Fibroblast of pulmonary artery (primary cell): ENCODE data around the gene DNAH9.

Experiments used
- DNase-seq: peaks from one replicate; pipeline ENCODE4 v3.0.0-alpha.2; 2010; ENCODE audit warnings: low read depth
- H3K4me3 ChIP-seq: replicated peaks from 2 replicates; pipeline ENCODE4 v1.5.1; 2011; ENCODE audit warnings: low read depth, mild to moderate bottlenecking, control low read depth, low read length, moderate library complexity
- TF ChIP-seq, protein P1 (sequence below): IDR thresholded peaks from 2 replicates; pipeline ENCODE4 v1.5.1; 2011; ENCODE audit warnings: mild to moderate bottlenecking, control low read depth, low read length, inconsistent platforms; ENCODE audit errors: missing control alignments

DNAH9 gene

GRCh38 chr17:11990363-11990983, 392.2 kb downstream of the DNAH9 start:
- TF ChIP-seq, protein P1, sequence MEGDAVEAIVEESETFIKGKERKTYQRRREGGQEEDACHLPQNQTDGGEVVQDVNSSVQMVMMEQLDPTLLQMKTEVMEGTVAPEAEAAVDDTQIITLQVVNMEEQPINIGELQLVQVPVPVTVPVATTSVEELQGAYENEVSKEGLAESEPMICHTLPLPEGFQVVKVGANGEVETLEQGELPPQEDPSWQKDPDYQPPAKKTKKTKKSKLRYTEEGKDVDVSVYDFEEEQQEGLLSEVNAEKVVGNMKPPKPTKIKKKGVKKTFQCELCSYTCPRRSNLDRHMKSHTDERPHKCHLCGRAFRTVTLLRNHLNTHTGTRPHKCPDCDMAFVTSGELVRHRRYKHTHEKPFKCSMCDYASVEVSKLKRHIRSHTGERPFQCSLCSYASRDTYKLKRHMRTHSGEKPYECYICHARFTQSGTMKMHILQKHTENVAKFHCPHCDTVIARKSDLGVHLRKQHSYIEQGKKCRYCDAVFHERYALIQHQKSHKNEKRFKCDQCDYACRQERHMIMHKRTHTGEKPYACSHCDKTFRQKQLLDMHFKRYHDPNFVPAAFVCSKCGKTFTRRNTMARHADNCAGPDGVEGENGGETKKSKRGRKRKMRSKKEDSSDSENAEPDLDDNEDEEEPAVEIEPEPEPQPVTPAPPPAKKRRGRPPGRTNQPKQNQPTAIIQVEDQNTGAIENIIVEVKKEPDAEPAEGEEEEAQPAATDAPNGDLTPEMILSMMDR: no peak

DNA sequence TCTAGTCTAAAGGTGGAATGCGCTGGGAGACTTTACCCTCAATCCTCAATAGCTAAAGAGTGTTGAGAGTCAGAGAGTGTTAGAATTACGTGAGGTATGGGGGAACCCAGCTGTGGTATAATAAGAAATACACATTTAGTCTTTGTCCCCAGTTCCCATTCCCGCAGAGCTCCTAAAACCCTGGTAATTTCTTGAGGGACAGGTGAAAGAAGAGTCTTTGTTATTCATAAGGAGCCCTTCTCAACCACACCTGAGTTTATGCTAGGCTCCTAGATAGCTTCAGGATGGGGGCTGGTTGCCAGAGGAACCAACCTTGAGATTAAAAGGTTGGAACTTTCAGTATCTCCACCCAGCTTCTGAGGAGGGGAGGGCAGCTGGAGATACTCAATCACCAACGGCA, 393.2 kb downstream of the DNAH9 start:
- no peak overlapping the region for H3K4me3 ChIP-seq
- TF ChIP-seq, protein P1: no peak
- no peak for DNase-seq

More at GRCh38 chr17:11990363-11990983, 392.2 kb downstream of the DNAH9 start:
- H3K4me3 ChIP-seq: no peak overlapping the region
- no peak for DNase-seq

- peak overlapping the region; percentile 94 for H3K4me3 ChIP-seq
- peak; percentile 32 for DNase-seq
- TF ChIP-seq, protein P1: peak; percentile 6
These were observed 398.5 kb downstream of the DNAH9 start for GRCh38 chr17:11996722-11997146.

DNA sequence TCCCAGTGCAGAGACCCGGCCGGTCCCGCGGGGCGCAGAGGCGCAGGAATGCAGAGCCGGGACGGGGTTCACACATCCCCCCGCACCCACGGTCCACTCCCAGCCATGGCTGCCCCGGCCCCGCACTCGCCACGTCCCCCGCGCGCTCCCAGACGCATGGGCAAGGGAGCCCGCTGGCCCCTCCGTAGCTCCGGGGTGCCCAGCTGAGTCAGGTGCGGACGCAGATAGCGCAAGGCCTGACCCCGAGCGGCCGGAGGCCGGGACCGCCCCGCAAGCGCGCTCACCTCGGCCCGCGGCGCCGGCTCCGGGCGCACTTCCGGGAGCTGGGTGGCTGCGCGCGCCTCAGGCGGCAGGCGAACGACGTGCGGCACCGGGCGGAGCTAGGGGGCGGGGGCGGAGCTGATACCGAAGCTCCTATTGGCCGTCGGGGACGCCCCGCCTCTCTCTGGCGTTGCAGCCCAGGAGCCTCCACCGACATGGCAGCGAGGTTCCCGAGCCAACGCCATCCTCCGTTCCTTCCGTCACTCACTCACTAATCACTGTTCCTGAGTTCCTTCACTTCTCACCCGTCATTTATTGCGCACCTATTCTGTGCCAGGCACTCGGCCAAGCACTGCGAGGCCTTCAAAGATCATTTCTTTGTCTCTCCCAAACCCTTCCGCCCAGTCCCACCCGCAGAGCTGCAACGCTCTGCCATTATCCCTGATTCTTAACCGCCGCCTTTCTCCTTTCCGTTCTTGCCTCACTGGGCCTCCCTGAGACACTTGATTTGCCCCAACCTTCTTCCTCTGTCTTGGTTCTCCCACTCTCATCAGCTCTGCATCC, 399.1 kb downstream of the DNAH9 start, which contains the start of gene ZNF18:
TSS of gene ZNF18 (minus strand) at position 329 of the 825 bp plus-strand sequence. CDS start 4,646 bp downstream, outside the sequence.
- DNase-seq: peak; percentile 94
- TF ChIP-seq, protein P1: no peak
- H3K4me3 ChIP-seq: peak within 1 kb of the TSS; percentile 94

DNA sequence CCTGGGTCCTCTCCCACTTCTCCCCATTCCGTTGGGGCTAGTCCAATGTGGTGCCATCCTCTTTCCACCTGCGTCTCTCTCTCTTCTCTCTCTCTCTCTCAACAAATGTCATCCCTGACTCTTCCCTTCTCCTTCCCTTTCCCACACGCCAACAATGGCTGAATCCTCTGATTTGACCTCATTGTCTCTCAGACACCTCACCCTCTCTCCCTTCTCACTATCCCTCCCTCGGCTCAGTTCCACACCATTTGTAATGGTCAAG, 399.6 kb downstream of the DNAH9 start:
- no peak for DNase-seq
- peak overlapping the region; percentile 94 for H3K4me3 ChIP-seq
- TF ChIP-seq, protein P1: no peak

- no peak overlapping the region for H3K4me3 ChIP-seq
- DNase-seq: peak; percentile 51
- TF ChIP-seq, protein P1: no peak
These were observed 401.4 kb downstream of the DNAH9 start for GRCh38 chr17:11999696-12000095.
